Calu3 (cell line): Measurements from ENCODE around the gene CRYBA2. TPM values are rescaled to one million over a fixed set of nuclear protein-coding genes. Genes with fewer than 3 reads are reported as not detected.

Source experiments
- BruUV-seq: library from RNA; stranded (reverse); fragments of 400-500 nt; replicated peaks from 2 replicates; lab custom pipeline; 2021; lab: Mats Ljungman, UMichigan
- CTCF ChIA-PET: fragments of 300-600 bp; sonication (Branson Sonifier 250); formaldehyde crosslinking; loops from one replicate; lab custom pipeline; 2022; ENCODE audit warnings: antibody characterized with exemption; lab: Charles Lee
- DNase-seq: peaks from one replicate; pipeline ENCODE4 v3.0.0; 2022
- H3K27ac Mint-ChIP-seq: one replicate; pipeline ENCODE4 v1.8.0; 2022; ENCODE audit warnings: mixed read lengths; ENCODE audit not compliant: unreplicated experiment
- H3K27me3 Mint-ChIP-seq: one replicate; pipeline ENCODE4 v1.8.0; 2022; ENCODE audit warnings: mixed read lengths; ENCODE audit not compliant: unreplicated experiment
- H3K36me3 Mint-ChIP-seq: one replicate; pipeline ENCODE4 v1.8.0; 2022; ENCODE audit warnings: mild to moderate bottlenecking, moderate library complexity, mixed read lengths; ENCODE audit not compliant: insufficient read depth, unreplicated experiment
- H3K4me1 Mint-ChIP-seq: one replicate; pipeline ENCODE4 v1.8.0; 2022; ENCODE audit warnings: mild to moderate bottlenecking, low read depth, mixed read lengths; ENCODE audit not compliant: unreplicated experiment
- H3K4me3 Mint-ChIP-seq: one replicate; pipeline ENCODE4 v1.8.0; 2022; ENCODE audit warnings: mild to moderate bottlenecking, low read depth, moderate library complexity, mixed read lengths; ENCODE audit not compliant: unreplicated experiment
- H3K9me3 Mint-ChIP-seq: one replicate; pipeline ENCODE4 v1.8.0; 2022; ENCODE audit warnings: low read depth, mixed read lengths; ENCODE audit not compliant: unreplicated experiment
- CTCF ChIP-seq: fragments of 200-600 bp; IDR thresholded peaks from one replicate; pipeline ENCODE4 v1.8.0; 2022; ENCODE audit warnings: antibody characterized with exemption; ENCODE audit not compliant: unreplicated experiment
- intact Hi-C: fragments of 100-400 bp; cut with micrococcal nuclease; formaldehyde crosslinking; loops from one replicate; pipeline ENCODE4 v1.10.0; 2022; ENCODE audit not compliant: unreplicated experiment
- total RNA-seq: library from RNA; stranded (reverse); gene quantifications from 2 replicates; pipeline ENCODE4 v1.2.3, GENCODE V29; 2022

CRYBA2 gene
- total RNA-seq, 1 experiment from 2014 or later, result not detected

GRCh38 chr2:219018726-219019125, 25.5 kb upstream of the CRYBA2 start:
- Mint-ChIP-seq H3K4me1 (no peaks in the 10 kb centered on the region), H3K27me3 (peaks cover 49% of the 10 kb centered on the region), H3K36me3 (no peaks in the 10 kb centered on the region), H3K9me3 (no peaks in the 10 kb centered on the region), H3K27ac (no peak overlapping the region), H3K4me3 (no peak overlapping the region)
- no peak for TF ChIP-seq CTCF
- BruUV-seq, result no TSS peak
- intact Hi-C loops, result no loop called here
- CTCF ChIA-PET, result interaction anchor here (1.7 kb wide), 1 partner anchor 9 kb away, joined by 7 read pairs; no protein-coding TSS in a partner anchor
- no peak for DNase-seq

GRCh38 chr2:219018286-219018685, 25.1 kb upstream of the CRYBA2 start:
- no peak for TF ChIP-seq CTCF
- Mint-ChIP-seq H3K27ac (no peak overlapping the region), H3K4me3 (no peak overlapping the region), H3K27me3 (peaks cover 54% of the 10 kb centered on the region), H3K36me3 (no peaks in the 10 kb centered on the region), H3K9me3 (no peaks in the 10 kb centered on the region), H3K4me1 (no peaks in the 10 kb centered on the region)
- CTCF ChIA-PET, result no interaction called here
- no peak for DNase-seq
- intact Hi-C loops, result no loop called here
- no TSS peak for BruUV-seq

- DNase-seq, result no peak
- Mint-ChIP-seq H3K4me1 (no peaks in the 10 kb centered on the region), H3K27me3 (peaks cover 63% of the 10 kb centered on the region), H3K9me3 (no peaks in the 10 kb centered on the region), H3K36me3 (no peaks in the 10 kb centered on the region), H3K4me3 (no peak overlapping the region), H3K27ac (no peak overlapping the region)
- no peak for TF ChIP-seq CTCF
- no TSS peak for BruUV-seq
- CTCF ChIA-PET, result no interaction called here
- intact Hi-C loops, result no loop called here
These were observed 24.1 kb upstream of the CRYBA2 start for GRCh38 chr2:219017201-219017931.

GRCh38 chr2:219016721-219017120, 23.5 kb upstream of the CRYBA2 start:
- intact Hi-C loops, result no loop called here
- no peak for TF ChIP-seq CTCF
- CTCF ChIA-PET, result interaction anchor here (1.5 kb wide), 1 partner anchor 13 kb away, joined by 4 read pairs; no protein-coding TSS in a partner anchor
- H3K4me1 Mint-ChIP-seq, result no peaks in the 10 kb centered on the region
- no peaks in the 10 kb centered on the region for H3K9me3 Mint-ChIP-seq
- no peaks in the 10 kb centered on the region for H3K36me3 Mint-ChIP-seq
- no TSS peak for BruUV-seq
- H3K27ac Mint-ChIP-seq, result no peak overlapping the region
- DNase-seq, result no peak
- H3K27me3 Mint-ChIP-seq, result peaks cover 63% of the 10 kb centered on the region
- H3K4me3 Mint-ChIP-seq, result no peak overlapping the region
